MCF 10A (cell line): Measurements from ENCODE around the gene UBTD2. TPM values are rescaled to one million over a fixed set of nuclear protein-coding genes. Genes with fewer than 3 reads are reported as not detected.

Experiments used
- BruUV-seq: library from RNA; stranded (reverse); fragments of 400-500 nt; replicated peaks from 2 replicates; lab custom pipeline; 2021; lab: Mats Ljungman, UMichigan
- CTCF ChIA-PET: fragments of 300-600 bp; sonication (Branson Sonifier 250); formaldehyde crosslinking; extraction: SDS; loops from one replicate; lab custom pipeline; 2021; ENCODE audit warnings: antibody characterized with exemption, inconsistent platforms; lab: Yijun Ruan, JAX
- POLR2A ChIA-PET: fragments of 300-600, 350-650 bp; sonication (Branson Sonifier 250); formaldehyde crosslinking; extraction: SDS; loops from one replicate; lab custom pipeline; 2020; ENCODE audit warnings: antibody characterized with exemption, inconsistent platforms; lab: Yijun Ruan, JAX
- DNase-seq: peaks from one replicate; pipeline ENCODE4 v3.0.0-alpha.2; 2018; ENCODE audit not compliant: unreplicated experiment
- H3K27ac Mint-ChIP-seq: one replicate; pipeline ENCODE4 v1.8.0; 2022; ENCODE audit warnings: mild to moderate bottlenecking, low read depth, mixed read lengths; ENCODE audit not compliant: unreplicated experiment
- H3K27me3 Mint-ChIP-seq: one replicate; pipeline ENCODE4 v1.8.0; 2022; ENCODE audit warnings: mixed read lengths; ENCODE audit not compliant: insufficient read depth, unreplicated experiment
- H3K36me3 Mint-ChIP-seq: one replicate; pipeline ENCODE4 v1.8.0; 2022; ENCODE audit warnings: mild to moderate bottlenecking, moderate library complexity, mixed read lengths; ENCODE audit not compliant: insufficient read depth, unreplicated experiment
- H3K4me1 Mint-ChIP-seq: one replicate; pipeline ENCODE4 v1.8.0; 2022; ENCODE audit warnings: mixed read lengths; ENCODE audit not compliant: insufficient read depth, unreplicated experiment
- H3K4me3 Mint-ChIP-seq: one replicate; pipeline ENCODE4 v1.8.0; 2022; ENCODE audit warnings: mild to moderate bottlenecking, moderate library complexity, mixed read lengths; ENCODE audit not compliant: unreplicated experiment
- H3K9me3 Mint-ChIP-seq: one replicate; pipeline ENCODE4 v1.8.0; 2022; ENCODE audit warnings: mixed read lengths; ENCODE audit not compliant: unreplicated experiment
- CTCF ChIP-seq: fragments of 200-600 bp; IDR thresholded peaks from one replicate; pipeline ENCODE4 v1.8.0; 2022; ENCODE audit warnings: antibody characterized with exemption, mild to moderate bottlenecking; ENCODE audit not compliant: unreplicated experiment
- intact Hi-C: fragments of 100-400 bp; cut with micrococcal nuclease; formaldehyde crosslinking; loops from 2 replicates; pipeline ENCODE4 v1.14.1; 2022
- total RNA-seq: library from RNA; stranded (reverse); gene quantifications from 2 replicates; pipeline ENCODE4 v1.2.3, GENCODE V29; 2022

Gene UBTD2
- total RNA-seq, 1 experiment from 2014 or later, result 24.1 TPM

GRCh38 chr5:172285226-172286143, 1.9 kb upstream of the UBTD2 start:
- no peaks in the 10 kb centered on the region for H3K36me3 Mint-ChIP-seq
- ChIA-PET POLR2A (interaction anchor here (0.7 to 1.9 kb wide), 7 partner anchors 8 to 352 kb away, joined by 3 to 11 read pairs (median 4); no protein-coding TSS in a partner anchor), CTCF (interaction anchor here (0.6 to 1.9 kb wide), 15 partner anchors 8 to 412 kb away, joined by 3 to 16 read pairs (median 3); partner anchors contain the start of gene EFCAB9)
- no TSS peak for BruUV-seq
- H3K4me1 Mint-ChIP-seq, result peaks cover 28% of the 10 kb centered on the region
- intact Hi-C loops, result no loop called here
- H3K27ac Mint-ChIP-seq, result no peak overlapping the region
- DNase-seq, result no peak
- TF ChIP-seq CTCF, result no peak
- H3K9me3 Mint-ChIP-seq, result no peaks in the 10 kb centered on the region
- H3K27me3 Mint-ChIP-seq, result no peaks in the 10 kb centered on the region
- peak overlapping the region; percentile 95 for H3K4me3 Mint-ChIP-seq

GRCh38 chr5:172284611-172284980, 1.0 kb upstream of the UBTD2 start:
- H3K4me1 Mint-ChIP-seq, result peaks cover 29% of the 10 kb centered on the region
- ChIA-PET POLR2A (interaction anchor here (0.9 to 4.4 kb wide), 6 partner anchors 9 to 278 kb away, joined by 3 to 42 read pairs (median 6); partner anchors contain the start of gene FBXW11), CTCF (interaction anchor here (0.7 to 1.9 kb wide), 10 partner anchors 7 to 412 kb away, joined by 3 to 16 read pairs (median 4); no protein-coding TSS in a partner anchor)
- no peaks in the 10 kb centered on the region for H3K9me3 Mint-ChIP-seq
- peak overlapping the region; percentile 97 for H3K27ac Mint-ChIP-seq
- no peaks in the 10 kb centered on the region for H3K27me3 Mint-ChIP-seq
- peak overlapping the region; percentile 95 for H3K4me3 Mint-ChIP-seq
- no peaks in the 10 kb centered on the region for H3K36me3 Mint-ChIP-seq
- intact Hi-C loops, result no loop called here
- TF ChIP-seq CTCF, result no peak
- peak; percentile 40 for DNase-seq
- no TSS peak for BruUV-seq

- ChIA-PET POLR2A (interaction anchor here (0.7 to 4.4 kb wide), 21 partner anchors 9 to 897 kb away, joined by 3 to 42 read pairs (median 5); partner anchors contain the start of genes FBXW11 and STK10), CTCF (interaction anchor here (0.6 to 4.6 kb wide), 12 partner anchors 7 to 225 kb away, joined by 3 to 24 read pairs (median 4); partner anchors contain the start of gene STK10)
- intact Hi-C loops, result loop anchor here (2.0 kb wide), 2 partner anchors 95 to 177 kb away; partner anchors contain the start of gene STK10
- Mint-ChIP-seq H3K36me3 (no peaks in the 10 kb centered on the region), H3K27ac (peak overlapping the region; percentile 97), H3K9me3 (no peaks in the 10 kb centered on the region), H3K4me1 (peaks cover 29% of the 10 kb centered on the region), H3K4me3 (peak overlapping the region; percentile 95), H3K27me3 (no peaks in the 10 kb centered on the region)
- TF ChIP-seq CTCF, result no peak
- DNase-seq, result peak; percentile 83
- BruUV-seq, result no TSS peak
Measured at GRCh38 chr5:172283862-172284610, 472 bp upstream of the UBTD2 start.
